Activated CD8-positive, alpha-beta memory T cell treated with anti-CD3 and anti-CD28 coated beads, Interleukin-2, amount 50 U/mL, for 24 hours (primary cell): ENCODE measurements around the gene SENP3.

Experiments
- DNase-seq: peaks from one replicate; pipeline ENCODE4 v3.0.0-alpha.2; 2020; ENCODE audit errors: extremely low read depth

The SENP3 gene

DNA sequence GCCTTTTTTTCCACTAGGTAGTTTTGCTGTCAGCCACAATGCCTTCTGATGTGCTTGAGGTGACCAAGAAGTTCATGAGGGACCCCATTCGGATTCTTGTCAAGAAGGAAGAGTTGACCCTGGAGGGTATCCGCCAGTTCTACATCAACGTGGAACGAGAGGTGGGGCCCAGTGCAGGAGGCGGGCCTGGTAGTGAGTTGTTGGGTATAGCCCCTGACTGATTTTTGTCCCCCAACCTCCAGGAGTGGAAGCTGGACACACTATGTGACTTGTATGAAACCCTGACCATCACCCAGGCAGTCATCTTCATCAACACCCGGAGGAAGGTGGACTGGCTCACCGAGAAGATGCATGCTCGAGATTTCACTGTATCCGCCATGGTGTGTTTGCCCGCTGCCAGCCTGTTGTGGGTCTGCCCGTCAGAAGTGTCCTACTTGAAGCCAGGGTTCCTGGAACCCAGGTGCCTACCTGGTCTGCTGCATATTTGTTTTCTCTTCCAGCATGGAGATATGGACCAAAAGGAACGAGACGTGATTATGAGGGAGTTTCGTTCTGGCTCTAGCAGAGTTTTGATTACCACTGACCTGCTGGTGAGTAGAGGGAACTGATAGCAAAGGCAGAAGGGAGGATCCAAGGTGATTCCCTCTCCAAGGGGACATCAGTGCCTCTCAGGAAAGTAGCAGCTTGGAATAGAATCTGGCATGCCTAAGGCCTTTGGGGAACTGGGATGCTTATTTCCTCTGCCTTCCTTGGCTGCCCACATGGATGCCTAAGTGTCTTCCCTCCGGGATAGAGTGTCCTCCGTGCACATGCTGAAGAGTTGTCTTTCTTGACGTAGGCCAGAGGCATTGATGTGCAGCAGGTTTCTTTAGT is 15.8 kb downstream of the SENP3 start:
- no peak for DNase-seq

DNA sequence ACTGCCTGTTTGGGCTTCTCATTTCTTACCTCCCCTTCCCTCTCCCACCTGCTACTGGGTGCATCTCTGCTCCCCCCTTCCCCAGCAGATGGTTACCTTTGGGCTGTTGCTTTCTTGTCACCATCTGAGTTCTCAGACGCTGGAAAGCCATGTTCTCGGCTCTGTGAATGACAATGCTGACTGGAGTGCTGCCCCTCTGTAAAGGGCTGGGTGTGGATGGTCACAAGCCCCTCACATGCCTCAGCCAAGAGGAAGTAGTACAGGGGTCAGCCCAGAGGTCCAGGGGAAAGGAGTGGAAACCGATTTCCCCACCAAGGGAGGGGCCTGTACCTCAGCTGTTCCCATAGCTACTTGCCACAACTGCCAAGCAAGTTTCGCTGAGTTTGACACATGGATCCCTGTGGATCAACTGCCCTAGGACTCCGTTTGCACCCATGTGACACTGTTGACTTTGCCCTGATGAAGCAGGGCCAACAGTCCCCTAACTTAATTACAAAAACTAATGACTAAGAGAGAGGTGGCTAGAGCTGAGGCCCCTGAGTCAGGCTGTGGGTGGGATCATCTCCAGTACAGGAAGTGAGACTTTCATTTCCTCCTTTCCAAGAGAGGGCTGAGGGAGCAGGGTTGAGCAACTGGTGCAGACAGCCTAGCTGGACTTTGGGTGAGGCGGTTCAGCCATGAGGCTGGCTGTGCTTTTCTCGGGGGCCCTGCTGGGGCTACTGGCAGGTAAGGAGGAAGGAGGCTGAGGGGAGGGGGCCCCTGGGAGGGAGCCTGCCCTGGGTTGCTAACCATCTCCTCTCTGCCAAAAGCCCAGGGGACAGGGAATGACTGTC is 17.5 kb downstream of the SENP3 start, which contains the start of gene CD68:
Gene CD68, plus strand, starts transcription at position 638 of the 833 bp plus-strand sequence. Its CDS starts 40 bp downstream, at position 678.
- DNase-seq: peak; percentile 63

- no peak for DNase-seq
Measured at GRCh38 chr17:7579834-7580603, 18.3 kb downstream of the SENP3 start.

DNA sequence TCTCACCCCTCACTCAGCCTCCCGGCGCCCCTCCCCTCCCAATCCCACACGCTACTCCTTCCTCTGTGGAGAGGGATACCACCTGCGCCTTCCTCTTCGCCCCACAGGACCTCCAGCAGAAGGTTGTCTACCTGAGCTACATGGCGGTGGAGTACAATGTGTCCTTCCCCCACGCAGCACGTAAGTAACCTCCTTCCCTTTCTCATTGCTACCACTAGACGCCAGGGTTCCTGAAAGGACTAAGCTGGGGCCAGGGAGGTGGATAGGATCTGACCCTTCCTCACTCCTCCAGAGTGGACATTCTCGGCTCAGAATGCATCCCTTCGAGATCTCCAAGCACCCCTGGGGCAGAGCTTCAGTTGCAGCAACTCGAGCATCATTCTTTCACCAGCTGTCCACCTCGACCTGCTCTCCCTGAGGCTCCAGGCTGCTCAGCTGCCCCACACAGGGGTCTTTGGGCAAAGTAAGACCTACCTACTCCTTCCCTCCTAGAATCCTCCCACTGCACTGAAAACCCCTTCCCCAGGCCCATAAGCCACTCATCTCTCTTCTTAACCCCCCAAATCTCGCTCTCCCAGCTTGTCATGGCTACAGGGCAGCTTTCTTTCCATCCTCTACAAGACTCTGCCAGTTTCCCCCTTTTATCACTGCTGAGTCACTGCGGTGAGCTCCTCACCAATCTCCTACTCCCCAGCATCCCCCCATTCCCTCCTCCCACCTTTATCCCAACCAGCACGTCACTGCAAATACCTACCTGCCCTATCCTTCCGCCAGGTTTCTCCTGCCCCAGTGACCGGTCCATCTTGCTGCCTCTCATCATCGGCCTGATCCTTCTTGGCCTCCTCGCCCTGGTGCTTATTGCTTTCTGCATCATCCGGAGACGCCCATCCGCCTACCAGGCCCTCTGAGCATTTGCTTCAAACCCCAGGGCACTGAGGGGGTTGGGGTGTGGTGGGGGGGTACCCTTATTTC is 19.2 kb downstream of the SENP3 start:
- DNase-seq: no peak

GRCh38 chr17:7582396-7583252 is 20.9 kb downstream of the SENP3 start:
- no peak for DNase-seq

- DNase-seq: peak; percentile 90
Measured at GRCh38 chr17:7583253-7584109, 21.8 kb downstream of the SENP3 start, which contains the start of gene MPDU1. Gene MPDU1, plus strand, starts transcription at chr17:7583852. Its CDS starts 11 bp downstream, at chr17:7583863.

DNA sequence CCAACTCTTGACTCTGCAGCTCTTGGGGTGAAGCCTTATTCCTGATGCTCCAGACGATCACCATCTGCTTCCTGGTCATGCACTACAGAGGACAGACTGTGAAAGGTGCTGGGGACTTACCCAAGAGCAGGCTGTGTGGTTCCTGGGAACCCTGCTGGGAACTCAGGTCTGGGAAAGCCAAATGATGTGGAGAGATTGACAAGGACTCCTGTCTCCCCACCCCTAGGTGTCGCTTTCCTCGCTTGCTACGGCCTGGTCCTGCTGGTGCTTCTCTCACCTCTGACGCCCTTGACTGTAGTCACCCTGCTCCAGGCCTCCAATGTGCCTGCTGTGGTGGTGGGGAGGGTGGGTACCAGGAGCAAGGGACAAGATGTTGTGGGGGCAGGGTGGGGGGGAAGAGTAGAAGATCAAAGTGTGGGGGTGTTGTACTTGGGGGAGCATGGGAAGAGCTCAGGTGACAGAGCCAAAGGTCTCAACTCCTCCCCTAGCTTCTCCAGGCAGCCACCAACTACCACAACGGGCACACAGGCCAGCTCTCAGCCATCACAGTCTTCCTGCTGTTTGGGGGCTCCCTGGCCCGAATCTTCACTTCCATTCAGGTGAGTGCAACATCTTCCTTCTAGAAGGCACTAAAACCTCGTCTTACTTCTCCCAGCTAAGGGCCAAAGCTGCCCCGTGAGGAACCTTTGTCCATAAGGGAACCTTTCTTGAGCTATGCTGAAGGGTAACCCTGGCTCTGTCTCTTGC is 25.1 kb downstream of the SENP3 start:
- no peak for DNase-seq

DNA sequence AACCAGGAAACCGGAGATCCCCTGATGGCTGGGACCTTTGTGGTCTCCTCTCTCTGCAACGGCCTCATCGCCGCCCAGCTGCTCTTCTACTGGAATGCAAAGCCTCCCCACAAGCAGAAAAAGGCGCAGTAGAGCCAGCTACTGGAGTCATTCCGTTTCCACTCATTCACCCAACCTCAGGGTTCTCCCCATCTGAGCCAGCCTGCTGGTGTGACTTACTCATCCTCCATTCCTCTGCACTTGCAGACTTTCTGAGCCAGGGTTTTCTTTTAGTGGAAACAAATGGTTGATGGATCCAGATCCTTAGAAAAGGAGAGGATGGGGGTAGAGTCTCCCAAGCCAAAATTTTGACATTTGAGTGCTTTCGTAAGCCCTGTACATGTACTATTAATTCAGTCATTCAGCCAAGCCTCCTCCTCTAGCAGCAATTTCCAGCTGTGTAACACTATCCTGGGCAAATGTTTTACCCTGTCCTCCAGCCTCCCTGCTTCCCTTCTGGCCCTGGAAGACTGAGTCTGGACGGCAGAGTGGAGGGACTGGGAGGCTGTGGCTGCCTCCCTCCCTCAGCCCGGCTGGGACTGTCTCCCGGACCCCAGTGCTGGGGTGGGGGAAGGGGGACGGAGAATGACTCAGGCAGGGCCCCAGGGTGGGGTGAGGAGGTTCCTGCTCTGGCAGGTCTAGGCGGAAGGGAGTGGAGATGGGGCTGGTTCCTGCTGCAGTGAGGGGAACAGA is 25.9 kb downstream of the SENP3 start:
- DNase-seq: no peak

- no peak for DNase-seq
Measured at GRCh38 chr17:7588553-7589203, 27.0 kb downstream of the SENP3 start.

GRCh38 chr17:7589204-7589868 is 27.6 kb downstream of the SENP3 start:
- no peak for DNase-seq

DNA sequence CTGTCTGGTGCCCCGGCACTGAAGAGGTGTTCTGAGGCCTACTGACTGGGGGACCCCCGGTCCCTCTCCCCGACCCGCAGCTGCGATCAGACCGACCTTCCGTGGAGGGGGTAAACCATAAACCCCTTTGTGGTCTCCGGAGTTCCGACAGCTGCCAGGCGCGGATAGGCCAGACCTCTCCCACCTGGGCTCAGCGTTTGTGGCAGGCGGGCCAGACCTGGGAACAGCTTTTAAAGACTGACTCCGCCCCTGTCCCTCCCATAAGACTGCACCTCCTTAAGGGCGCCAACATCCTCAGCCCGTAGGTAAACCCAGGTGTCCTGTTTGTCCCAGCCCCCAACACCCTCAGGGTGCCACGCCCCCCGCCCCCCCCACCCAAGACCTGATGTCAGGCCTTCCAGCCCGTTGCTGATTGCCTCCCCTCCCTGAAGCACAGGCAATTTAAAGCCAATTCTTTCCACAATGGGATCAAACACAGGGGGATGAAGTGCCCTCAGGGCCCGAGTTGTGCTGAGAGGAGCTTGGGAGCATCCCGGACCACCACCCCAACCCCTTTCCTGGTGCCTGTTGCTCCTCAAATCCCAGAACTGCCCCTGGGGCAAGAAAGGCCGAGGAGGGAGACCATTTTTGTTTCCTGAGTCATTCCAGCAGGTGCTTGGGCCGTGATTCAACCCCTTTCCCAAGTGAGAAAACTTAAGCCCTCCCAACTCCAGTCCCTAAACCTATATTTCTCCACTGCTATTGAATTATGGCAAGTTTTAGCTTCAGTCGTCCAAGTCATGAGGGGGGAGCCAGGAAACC is 28.4 kb downstream of the SENP3 start, which contains the start of gene SOX15:
Gene SOX15, minus strand, starts transcription at position 204 of the 801 bp plus-strand sequence. CDS start 418 bp downstream, outside the sequence.
- DNase-seq: no peak

- no peak for DNase-seq
Measured at GRCh38 chr17:7590743-7591142, 29.0 kb downstream of the SENP3 start.

- no peak for DNase-seq
Measured at GRCh38 chr17:7591596-7591995, 29.9 kb downstream of the SENP3 start.

GRCh38 chr17:7592422-7593021 is 30.8 kb downstream of the SENP3 start:
- DNase-seq: no peak

DNA sequence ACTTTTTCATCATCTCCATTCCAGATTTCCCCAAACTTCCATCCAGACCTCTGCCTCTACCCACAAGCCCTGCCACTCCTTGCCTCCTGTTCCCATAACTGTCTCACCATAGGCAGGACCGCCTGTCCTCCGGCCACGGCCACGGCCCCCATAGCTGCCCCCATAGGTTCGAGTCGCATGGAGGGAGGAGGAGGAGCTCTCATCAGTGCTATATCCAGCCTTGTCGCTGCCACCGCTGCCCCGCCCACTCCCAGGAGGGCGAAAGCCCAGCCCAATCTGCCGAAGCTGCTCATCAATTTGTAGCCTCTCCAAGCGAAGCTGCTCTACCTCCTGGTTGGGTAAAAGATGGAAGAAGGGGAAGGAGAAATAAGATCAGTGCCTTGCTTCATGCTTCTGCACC is 31.6 kb downstream of the SENP3 start:
- DNase-seq: no peak
